Measurements from ENCODE around the gene DISP3.

DNA sequence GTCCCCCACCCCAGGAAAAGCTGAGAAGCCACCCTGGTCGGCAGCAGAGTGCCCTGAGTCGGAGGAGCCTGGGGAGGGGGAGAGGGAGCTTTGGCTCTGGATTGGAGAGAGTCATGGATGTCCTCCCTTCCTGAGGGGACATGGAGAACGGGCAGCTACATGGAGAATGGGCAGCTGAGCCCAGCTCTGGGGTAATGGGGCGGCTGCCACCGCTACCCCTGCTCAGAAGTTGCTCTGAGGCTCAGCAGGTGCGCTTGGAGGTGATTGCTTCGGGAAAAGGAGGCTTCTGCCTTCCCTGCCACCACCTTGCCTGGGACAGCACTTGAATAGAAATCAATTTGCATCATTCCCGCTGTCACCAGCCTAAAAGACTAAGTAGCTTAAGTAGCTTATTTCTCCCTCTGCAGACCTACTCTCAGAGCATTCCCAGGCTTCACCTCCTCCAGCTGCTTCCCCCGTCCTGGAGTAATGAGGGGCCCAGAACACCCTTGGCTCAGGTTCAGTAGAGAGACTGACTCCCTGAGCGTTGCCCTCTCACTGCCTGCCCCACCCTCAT is 8.3 kb downstream of the DISP3 start:
- no peak for TF ChIP-seq POLR2AphosphoS5 (IDR thresholded peaks at IDR 0.05; ENCODE audit: borderline replicate concordance, low read depth, low read length)
- no peak for TF ChIP-seq EZH2 (IDR thresholded peaks at IDR 0.05)

Measured in SK-N-MC (cell line).